A549 (cell line): ENCODE data around the gene RIPOR2.

Source experiments
- CBX2 ChIP-seq: fragments of 200-600 bp; sonication (generic); IDR thresholded peaks from 2 replicates; pipeline ENCODE4 v1.6.1; 2016; ENCODE audit warnings: low read depth, mild to moderate bottlenecking, borderline replicate concordance
- CEBPB ChIP-seq, 2 experiments: fragments of >200 bp in 1 of 2; sonication (Bioruptor Twin) in 1 of 2; formaldehyde crosslinking in 1 of 2; IDR thresholded peaks; 2 replicates each; pipeline ENCODE4 v1.6.1; 2012 to 2016
- CHD4 ChIP-seq: fragments of 200-600 bp; sonication (generic); IDR thresholded peaks from 2 replicates; pipeline ENCODE4 v1.6.1; 2016; ENCODE audit warnings: antibody characterized with exemption, mild to moderate bottlenecking, borderline replicate concordance
- CTCF ChIP-seq: fragments of >200 bp; sonication (Bioruptor Twin); formaldehyde crosslinking; IDR thresholded peaks from 3 replicates; pipeline ENCODE4 v1.5.1; 2016
- HDAC2 ChIP-seq: fragments of 200-600 bp; sonication (generic); IDR thresholded peaks from 2 replicates; pipeline ENCODE4 v1.6.1; 2016
- HOXB13 ChIP-seq: fragments of 250-450 bp; sonication (Bioruptor Pico); IDR thresholded peaks from 2 replicates; pipeline ENCODE4 v1.5.0; 2020; ENCODE audit warnings: low read depth, mild to moderate bottlenecking, moderate library complexity
- MYC ChIP-seq: IDR thresholded peaks from 2 replicates; pipeline ENCODE4 v1.6.1; 2012; ENCODE audit warnings: mild to moderate bottlenecking, inconsistent platforms, low read length, improper control_type of control experiment, borderline replicate concordance
- PHF8 ChIP-seq: fragments of 200-600 bp; sonication (generic); IDR thresholded peaks from 2 replicates; pipeline ENCODE4 v1.6.1; 2016; ENCODE audit warnings: low read depth, mild to moderate bottlenecking, antibody characterized with exemption, moderate library complexity, borderline replicate concordance
- POLR2A ChIP-seq: IDR thresholded peaks from 2 replicates; pipeline ENCODE4 v1.6.1; 2012; ENCODE audit warnings: mild to moderate bottlenecking, low read length
- RFX5 ChIP-seq: fragments of 450-650 bp; IDR thresholded peaks from 2 replicates; pipeline ENCODE4 v1.7.1; 2014; ENCODE audit warnings: antibody characterized with exemption, mild to moderate bottlenecking, moderate library complexity

DNA sequence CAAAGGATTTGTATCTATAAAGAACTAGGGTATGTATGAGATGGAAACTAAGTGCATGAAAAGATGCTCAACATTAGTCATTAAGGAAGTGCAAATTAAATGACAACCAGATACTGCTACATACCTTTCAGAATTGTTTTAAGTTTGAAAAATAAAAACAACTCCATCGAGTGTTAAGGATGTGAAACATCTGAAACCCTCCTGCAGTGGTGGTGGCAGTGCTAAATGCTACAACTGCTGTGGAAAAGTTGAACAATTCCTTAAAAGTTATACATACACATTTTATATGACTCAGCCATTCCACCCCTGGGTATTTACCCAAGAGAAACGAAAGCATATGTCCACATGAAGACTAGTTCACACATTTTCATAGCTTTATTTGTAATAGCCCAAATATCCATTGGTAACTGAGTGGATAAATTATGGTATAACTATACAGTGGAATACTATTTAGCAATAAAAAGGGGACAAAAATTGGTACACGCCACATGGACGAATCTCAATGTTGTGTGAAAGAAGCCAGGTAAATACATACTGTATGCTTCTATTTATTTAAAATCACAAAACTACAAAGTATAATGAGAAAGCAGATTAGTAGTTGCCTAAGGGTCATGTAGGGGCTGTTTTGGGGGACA, 147.6 kb downstream of the RIPOR2 start:
- TF ChIP-seq CTCF (no peak), HOXB13 (CRISPR knock-in tag) (no peak), POLR2A (no peak), PHF8 (no peak), MYC (no peak), CBX2 (no peak), CEBPB (IDR thresholded peaks at IDR 0.05) (no peak), HDAC2 (no peak), RFX5 (no peak), CHD4 (no peak)
